Activated CD4-positive, alpha-beta T cell treated with anti-CD3 and anti-CD28 coated beads for 1 hour (primary cell): ENCODE results near the gene CCR3.

ENCODE experiments used
- DNase-seq: peaks from one replicate; pipeline ENCODE4 v3.0.0-alpha.2; 2020

The CCR3 gene

DNA sequence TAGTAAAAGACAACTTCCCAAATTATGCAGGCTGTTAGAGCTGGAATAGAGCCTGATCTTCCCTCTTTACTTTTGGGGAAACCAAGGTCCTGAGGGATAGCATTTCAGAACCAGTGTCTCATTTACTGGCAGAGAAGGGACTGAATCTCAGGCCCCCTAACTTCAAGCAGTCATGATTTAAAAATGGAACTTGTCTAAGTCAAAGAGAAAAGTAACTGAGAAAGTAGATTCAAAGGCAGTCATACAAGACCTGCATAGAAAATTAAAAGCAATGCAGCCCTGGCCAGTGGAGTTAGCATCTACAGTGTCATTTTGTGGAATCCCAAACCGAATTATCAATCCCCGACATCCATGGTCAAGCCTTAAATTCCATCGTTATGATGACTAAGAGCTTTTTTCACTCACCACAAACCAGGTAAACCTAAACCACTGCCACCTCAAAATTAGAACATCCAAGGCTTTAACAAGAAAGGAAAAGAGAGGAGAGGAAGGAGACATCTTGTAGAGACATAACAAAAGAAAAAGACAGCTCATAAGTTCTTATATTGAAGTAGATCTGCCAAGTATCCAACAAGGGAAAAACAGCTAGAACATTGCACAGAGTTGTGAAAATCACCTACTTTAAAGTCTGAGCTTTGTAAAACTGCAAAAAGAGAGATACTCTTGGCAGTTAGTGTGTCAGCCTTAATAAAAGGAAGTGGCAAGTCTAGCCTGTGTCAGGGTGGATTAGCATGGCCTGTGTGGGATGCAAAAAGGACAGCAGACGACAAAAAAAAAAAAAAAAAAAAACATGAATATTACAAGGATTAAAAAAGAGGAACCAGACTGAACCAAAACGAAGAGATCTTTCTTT is 57.6 kb downstream of the CCR3 start:
- DNase-seq, result no peak

DNA sequence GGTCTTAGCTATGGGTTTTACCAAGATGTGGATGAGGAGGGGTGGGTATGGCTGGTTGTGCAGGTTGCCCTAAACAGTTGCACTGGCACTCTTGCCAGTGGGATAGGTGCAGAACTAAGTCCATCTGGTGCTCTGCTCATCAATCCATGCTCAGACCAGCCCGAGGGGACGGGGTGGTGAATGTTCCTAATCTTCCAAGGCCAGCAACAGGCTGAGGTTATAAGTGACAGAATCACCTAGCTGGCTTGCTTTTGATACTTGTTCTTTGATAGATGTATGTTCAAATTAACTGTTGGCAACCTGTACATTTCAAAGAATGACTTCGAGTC is 58.2 kb downstream of the CCR3 start:
- DNase-seq, result no peak

DNA sequence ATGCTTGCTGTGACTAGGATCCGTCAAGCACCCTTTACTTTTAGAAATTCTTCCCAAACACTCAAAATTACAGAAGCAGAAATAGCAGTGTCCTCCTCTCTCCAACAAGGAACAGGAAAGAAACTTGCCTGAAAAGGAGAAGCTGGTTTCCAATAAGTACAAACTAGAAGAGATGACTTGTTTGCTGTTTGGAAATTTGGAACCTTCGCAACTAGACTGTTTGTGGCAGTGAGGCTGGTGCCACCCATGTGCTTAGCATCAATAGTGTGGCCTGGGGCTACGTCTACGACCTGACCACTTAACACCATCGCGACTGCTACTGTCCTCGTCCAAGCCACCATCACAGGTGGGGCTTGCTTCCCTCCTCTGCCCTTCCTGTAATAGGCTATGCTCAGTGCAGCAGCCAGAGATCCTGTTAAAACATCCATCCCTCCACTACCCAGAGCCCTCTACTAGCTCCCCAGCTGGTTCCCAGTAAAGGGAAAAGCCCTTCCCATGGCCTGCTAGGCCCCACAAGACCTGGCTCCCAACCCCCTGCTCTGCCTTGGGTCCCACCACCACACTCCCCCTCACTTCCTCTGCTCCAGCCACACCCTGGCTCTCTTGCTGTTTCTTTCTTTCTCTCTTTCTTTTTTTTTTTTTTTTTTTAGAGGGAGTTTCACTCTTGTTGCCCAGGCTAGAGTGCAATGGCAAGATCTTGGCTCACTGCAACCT is 59.0 kb downstream of the CCR3 start:
- no peak for DNase-seq

DNA sequence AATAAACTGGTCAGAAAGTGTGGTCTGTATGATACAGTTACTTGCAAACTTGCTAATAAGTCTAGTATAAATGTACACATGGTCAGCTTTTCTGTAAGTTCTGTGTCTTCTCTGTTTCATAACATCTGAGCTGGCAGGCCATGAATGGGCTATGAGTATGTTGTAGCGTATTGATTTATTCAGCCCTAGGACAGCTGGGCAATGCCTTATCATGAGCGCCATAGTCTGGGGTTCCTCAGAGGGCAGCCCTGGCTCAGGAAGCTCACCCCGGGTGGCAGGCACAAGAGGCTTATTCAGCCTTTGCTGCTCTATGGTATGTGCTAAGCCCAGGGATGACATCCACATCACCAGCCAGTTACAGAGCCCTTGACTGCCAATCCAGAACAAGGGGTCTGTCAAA is 61.0 kb downstream of the CCR3 start:
- no peak for DNase-seq

DNA sequence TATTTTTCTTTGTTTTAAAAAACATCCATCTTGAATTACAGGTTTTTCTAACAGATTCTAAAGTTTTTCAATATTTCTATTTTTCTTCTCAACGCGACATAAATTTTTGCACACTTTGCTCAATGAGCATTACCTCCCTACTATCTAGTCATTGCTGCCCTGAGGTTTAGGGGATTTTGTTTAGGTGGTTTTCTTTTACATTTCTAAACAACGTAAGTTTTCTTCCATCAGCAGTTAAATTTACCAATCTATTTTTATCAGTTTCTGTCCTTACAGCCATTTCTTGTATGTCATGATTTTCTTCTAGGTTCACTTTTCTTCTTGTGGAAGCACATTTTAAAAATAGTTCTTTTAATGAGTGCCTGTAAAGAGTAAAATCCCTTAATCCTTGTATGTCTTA is 62.5 kb downstream of the CCR3 start:
- no peak for DNase-seq

DNA sequence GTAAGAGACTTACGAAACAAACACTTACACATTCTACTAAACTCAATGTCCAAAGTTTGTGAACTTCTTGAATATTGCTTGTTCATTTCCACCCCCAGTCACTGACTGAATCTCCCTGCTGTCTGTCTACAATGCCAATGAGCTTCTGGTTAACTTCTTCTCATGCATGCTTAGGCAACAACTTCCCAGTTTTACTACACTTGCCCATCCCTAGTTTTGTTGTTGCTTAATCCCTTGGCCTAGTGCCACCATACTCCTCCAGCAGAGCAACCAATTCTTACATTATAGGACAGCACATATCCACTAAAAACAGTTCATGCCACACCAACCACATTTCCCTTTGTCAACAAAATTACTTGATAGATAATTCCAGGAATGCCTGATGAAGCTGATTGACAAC is 70.7 kb downstream of the CCR3 start:
- no peak for DNase-seq

DNA sequence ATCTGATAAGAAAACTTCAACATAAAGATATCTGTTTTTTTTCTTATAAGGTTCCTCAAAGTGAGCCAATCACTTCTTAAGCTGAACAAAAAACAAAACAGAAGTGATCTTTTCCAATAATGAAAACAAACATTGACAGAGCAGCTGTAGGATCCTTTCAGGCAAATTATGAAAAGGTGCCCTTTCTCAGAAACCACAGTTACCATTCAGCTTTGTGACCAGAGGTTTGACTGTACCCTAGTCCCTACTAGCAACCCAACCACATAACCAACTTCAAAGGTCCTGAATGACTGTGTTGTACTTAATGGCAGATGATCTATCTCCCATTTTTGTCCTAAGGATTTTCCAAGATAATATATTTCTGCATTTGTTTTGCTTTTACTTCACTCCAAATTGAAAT is 72.3 kb downstream of the CCR3 start:
- no peak for DNase-seq

DNA sequence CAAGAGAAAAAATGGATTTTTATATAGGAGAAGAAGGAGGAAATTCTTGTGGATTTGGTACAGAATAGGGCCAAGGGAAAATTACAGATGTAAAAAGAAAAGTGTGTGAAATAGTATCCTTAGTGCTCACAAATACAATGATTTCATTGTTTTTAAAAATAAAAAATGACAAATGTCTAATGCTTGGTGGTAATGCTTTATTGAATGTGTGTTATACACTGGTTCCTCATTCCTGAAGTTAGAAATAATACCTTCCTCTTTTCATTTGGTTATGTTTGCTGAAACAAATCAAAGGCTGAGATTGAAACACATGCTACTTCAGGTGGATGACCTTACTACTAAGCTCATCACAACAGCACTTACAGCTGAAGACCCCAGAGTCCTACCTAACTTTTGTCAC is 73.9 kb downstream of the CCR3 start:
- no peak for DNase-seq
